ENCODE results near the gene EIF2S1. TPM values are rescaled to one million over a fixed set of nuclear protein-coding genes. Genes with fewer than 3 reads are reported as not detected.

EIF2S1 gene
- total RNA-seq, 8 experiments from 2014 or later, result 81.3 to 176 (median 105) TPM

DNA sequence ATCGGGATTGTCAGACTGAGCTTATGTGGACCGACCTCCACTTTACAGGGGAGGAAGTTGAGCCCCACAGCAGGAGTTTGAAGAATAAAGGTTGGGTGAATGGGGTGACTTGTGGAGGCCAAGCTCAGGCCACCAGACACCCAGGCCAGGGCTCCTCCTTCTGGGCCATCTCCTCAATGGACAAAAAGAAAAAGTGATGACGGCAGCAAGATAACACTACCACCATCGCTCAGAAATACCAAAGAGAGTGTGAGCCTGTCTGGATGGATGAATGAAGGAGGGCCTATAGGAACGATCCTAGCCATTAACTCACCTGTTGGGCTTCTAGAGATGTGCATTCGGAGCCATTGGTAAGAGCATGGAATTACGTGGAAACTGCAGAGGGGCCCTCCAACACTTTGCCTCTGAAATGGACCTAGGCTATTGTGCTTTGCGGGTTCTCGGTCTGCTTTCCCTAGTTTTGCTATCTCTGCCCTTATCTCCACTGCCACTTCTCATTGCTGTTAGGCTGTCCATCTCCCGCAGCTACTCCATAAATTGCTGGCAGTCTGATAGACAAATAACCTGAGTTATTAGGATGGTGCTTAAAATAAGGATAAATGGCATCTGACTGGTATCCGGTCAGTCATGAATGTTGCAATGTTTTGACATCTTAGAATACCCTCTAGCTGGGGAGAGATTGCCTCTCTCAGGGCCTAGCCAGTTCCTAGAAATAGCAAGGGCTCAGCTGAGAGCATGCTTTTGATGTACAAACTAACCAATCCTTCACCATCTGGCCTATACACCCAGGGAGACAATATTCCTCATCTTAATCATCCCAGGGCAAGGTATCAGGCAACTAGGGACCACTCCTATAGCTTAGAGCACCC is 61.5 kb downstream of the EIF2S1 start:
- WGBS, 10 experiments, result 60 to 100% (median 92%) methylated on average over 2 to 5 of the region's 11 CpGs; no CpG with 5 or more reads in 2 of the 10 experiments
- Histone ChIP-seq H3K4me1 (replicated peaks in 1 of 2) (no peaks in the 10 kb centered on the region), H3K4me3 (no peak overlapping the region), H3K27ac (no peak overlapping the region)
- in situ Hi-C loops (cut with MboI; ENCODE audit: low pct_unique_long_range_greater_than_20kb in 2 of 9, low sequenced_read_pairs in 9 of 9, unreplicated experiment in 9 of 9), result no loop called here
- no peak for ATAC-seq (replicated peaks in 6 of 8)

DNA sequence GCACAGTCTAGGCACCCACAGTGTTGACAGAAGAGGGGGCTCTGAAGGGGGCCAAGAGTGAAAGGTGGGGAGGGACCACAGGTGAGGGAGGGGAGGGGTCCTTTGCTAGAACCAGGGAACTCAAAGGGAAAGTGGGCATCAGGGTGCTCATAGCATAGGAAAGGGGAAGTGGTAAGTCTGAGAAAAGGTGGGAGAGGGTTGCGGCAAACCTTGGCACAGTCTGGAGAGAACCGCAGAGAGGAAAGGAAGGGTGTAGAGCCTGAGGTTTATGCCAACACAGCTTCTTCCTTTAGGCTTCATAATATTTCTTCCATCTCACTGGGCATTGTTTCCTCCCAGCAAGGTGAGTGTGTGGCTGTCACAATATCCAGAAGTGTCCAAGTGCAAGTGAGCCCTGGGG is 63.3 kb downstream of the EIF2S1 start:
- 100% methylated on average over 1 of the region's 2 CpGs; no CpG with 5 or more reads in 8 of the 10 experiments for WGBS, 10 experiments

DNA sequence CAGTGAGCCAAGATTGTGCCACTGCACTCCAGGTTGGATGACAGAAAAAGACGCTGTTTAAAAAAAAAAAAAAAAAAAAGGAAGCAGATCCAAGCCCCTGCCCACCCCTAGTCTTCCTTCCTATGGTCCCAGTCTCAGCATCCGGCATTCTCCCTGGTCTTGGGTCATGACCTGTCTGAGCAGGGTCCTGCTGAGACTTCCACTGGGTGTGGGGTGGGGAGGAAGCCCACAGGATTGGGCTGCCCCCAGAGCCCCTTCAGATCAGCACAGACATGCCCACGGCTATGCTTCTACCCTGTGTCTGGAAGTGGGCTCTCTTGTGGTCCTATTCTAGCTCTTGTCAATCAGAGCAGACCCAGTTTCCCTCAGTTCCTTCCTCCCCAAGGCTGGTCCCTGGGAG is 64.4 kb downstream of the EIF2S1 start:
- no peak for ATAC-seq (replicated peaks in 6 of 8)
- H3K27ac ChIP-seq, result no peak overlapping the region
- in situ Hi-C loops (cut with MboI; ENCODE audit: low pct_unique_long_range_greater_than_20kb in 2 of 9, low sequenced_read_pairs in 9 of 9, unreplicated experiment in 9 of 9), result no loop called here
- 25 to 82% (median 40%) methylated on average over 1 to 2 of the region's 3 CpGs; no CpG with 5 or more reads in 4 of the 10 experiments for WGBS, 10 experiments
- no peak overlapping the region for H3K4me3 ChIP-seq
- peaks cover 0 to 2% of the 10 kb centered on the region in 2 donors for H3K4me1 ChIP-seq (replicated peaks in 1 of 2)

More for the DNA sequence above, 63.3 kb downstream of the EIF2S1 start:
- in situ Hi-C loops (cut with MboI; ENCODE audit: low pct_unique_long_range_greater_than_20kb in 2 of 9, low sequenced_read_pairs in 9 of 9, unreplicated experiment in 9 of 9), result no loop called here
- no peak overlapping the region for H3K27ac ChIP-seq
- no peak overlapping the region for H3K4me3 ChIP-seq
- no peak for ATAC-seq (replicated peaks in 6 of 8)
- H3K4me1 ChIP-seq (replicated peaks in 1 of 2), result peaks cover 0 to 2% of the 10 kb centered on the region in 2 donors

DNA sequence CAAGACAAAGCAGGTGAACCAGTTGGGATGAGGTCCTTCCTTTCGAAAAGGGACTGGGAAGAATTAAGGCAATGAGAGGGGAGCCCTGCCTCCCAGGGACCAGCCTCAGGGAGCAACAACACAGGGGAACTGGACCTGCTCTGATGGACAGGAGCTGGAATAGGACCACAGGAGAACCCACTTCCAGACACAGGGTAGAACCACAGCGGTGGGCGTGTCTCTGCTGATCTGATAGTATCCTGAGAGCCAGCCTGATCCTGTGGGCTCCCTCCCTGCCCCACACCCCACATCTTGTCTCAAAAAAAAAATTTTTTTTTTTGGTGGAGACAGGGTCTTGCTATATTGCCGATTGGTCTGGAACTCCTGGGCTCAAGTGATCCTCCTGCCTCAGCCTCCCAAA is 65.5 kb downstream of the EIF2S1 start:
- Histone ChIP-seq H3K4me3 (no peak overlapping the region), H3K27ac (no peak overlapping the region), H3K4me1 (replicated peaks in 1 of 2) (peaks cover 0 to 2% of the 10 kb centered on the region in 2 donors)
- in situ Hi-C loops (cut with MboI; ENCODE audit: low pct_unique_long_range_greater_than_20kb in 2 of 9, low sequenced_read_pairs in 9 of 9, unreplicated experiment in 9 of 9), result loop anchor here in 1 of 9 experiments (25.0 kb wide), 1 partner anchor 262 kb away; the partner anchor contains the start of gene RDH11
- 78 to 100% (median 85%) methylated on average over 1 to 3 of the region's 4 CpGs; no CpG with 5 or more reads in 4 of the 10 experiments for WGBS, 10 experiments
- ATAC-seq (replicated peaks in 6 of 8), result no peak

DNA sequence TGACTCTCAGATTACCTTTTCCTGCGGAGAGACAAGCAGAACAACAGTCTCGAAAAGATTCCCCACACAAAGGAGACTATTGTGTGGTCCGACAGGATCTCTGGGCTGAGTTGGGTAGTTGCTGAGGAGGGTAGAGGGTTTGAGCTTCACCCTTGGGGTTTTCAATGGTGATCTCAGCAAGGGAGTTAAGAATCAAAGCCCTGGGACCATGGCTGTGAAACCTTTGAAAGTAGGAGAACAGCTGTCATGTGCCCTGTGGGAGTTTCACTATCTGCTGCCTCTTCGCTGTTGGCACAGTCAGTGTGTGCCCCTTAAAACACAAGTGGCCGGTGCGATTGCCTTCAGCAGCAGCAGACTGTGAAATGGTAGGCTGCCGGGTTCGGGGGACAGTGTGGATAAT is 66.0 kb downstream of the EIF2S1 start:
- H3K4me3 ChIP-seq, result no peak overlapping the region
- WGBS, 10 experiments, result 38 to 100% (median 73%) methylated on average over 1 to 5 of the region's 8 CpGs; no CpG with 5 or more reads in 4 of the 10 experiments
- no peak overlapping the region for H3K27ac ChIP-seq
- no peak for ATAC-seq (replicated peaks in 6 of 8)
- in situ Hi-C loops (cut with MboI; ENCODE audit: low pct_unique_long_range_greater_than_20kb in 2 of 9, low sequenced_read_pairs in 9 of 9, unreplicated experiment in 9 of 9), result loop anchor here in 1 of 9 experiments (25.0 kb wide), 1 partner anchor 261 kb away; the partner anchor contains the start of gene RDH11
- H3K4me1 ChIP-seq (replicated peaks in 1 of 2), result peaks cover 0 to 2% of the 10 kb centered on the region in 2 donors

DNA sequence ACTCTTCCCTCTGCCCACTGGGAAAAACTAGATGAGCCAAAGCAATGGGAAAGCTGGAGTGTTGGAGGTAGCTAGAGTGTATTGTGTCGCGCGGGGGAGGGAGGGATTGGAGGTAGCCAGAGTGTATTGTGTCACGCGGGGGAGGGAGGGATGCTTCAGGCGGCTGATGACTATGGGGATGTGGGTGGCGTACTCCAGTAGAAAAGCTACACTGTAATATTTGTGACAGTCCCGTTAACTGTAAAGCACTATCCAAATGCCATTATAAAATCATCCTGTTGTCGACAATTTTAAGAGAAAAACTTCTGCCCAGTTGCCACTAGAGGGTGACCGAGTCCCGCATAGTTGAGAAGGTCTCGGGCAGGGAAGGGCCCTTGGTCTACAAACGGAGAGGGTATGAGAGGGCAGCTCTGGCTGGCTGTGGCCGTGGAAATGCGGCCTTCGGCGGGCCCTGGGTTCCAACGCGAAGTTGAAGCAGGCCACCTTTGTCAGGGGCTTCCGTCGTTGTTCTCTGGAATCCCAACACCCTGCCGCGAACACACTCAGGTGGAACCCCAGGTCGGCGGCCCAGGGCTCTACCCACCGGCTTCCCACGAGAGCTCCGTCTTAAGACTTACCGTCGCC is 67.0 kb downstream of the EIF2S1 start:
- H3K27ac ChIP-seq, result no peak overlapping the region
- peak; percentile 82 to 94 (median 90) for ATAC-seq (replicated peaks in 6 of 8)
- in situ Hi-C loops (cut with MboI; ENCODE audit: low pct_unique_long_range_greater_than_20kb in 2 of 9, low sequenced_read_pairs in 9 of 9, unreplicated experiment in 9 of 9), result loop anchor here in 1 of 9 experiments (25.0 kb wide), 1 partner anchor 260 kb away; the partner anchor contains the start of gene RDH11
- H3K4me1 ChIP-seq (replicated peaks in 1 of 2), result peaks cover 0 to 4% of the 10 kb centered on the region in 2 donors
- H3K4me3 ChIP-seq, result no peak overlapping the region
- 7 to 100% (median 51%) methylated on average over 1 to 11 of the region's 30 CpGs; no CpG with 5 or more reads in 5 of the 10 experiments for WGBS, 10 experiments

DNA sequence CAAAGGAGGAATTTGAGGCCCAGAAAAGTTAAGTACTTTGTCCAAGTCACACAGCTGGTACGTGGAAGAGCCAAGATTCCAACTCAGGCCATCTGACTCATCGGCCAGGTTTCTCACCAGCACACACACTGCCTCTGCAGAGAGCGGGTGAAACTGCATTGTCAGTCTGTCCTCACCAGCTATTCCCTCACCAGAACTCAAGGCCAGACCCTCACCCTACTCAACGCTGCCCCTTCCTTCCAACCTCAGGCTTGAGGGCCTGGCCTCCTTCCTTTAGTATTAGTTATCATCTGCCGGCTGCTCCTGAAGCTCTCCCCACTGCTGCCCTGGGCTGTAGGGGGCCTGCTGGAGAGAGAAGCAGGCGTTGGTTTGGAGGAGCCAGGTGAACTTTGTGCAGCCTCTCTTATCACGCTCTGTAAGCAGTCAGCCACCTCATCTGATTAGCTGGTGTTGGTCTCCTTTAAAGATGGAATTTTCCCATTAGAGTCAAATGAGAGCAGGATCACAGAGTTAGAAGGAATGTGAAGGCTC is 68.4 kb downstream of the EIF2S1 start:
- 55 to 100% (median 91%) methylated on average over 1 to 6 of the region's 7 CpGs; no CpG with 5 or more reads in 4 of the 10 experiments for WGBS, 10 experiments
- H3K4me3 ChIP-seq, result no peak overlapping the region
- ATAC-seq (replicated peaks in 6 of 8), result peak in 2 of 8 experiments; percentile 31 to 57
- peaks cover 0 to 11% of the 10 kb centered on the region in 2 donors for H3K4me1 ChIP-seq (replicated peaks in 1 of 2)
- in situ Hi-C loops (cut with MboI; ENCODE audit: low pct_unique_long_range_greater_than_20kb in 2 of 9, low sequenced_read_pairs in 9 of 9, unreplicated experiment in 9 of 9), result loop anchor here in 1 of 9 experiments (25.0 kb wide), 1 partner anchor 259 kb away; the partner anchor contains the start of gene RDH11
- no peak overlapping the region for H3K27ac ChIP-seq

DNA sequence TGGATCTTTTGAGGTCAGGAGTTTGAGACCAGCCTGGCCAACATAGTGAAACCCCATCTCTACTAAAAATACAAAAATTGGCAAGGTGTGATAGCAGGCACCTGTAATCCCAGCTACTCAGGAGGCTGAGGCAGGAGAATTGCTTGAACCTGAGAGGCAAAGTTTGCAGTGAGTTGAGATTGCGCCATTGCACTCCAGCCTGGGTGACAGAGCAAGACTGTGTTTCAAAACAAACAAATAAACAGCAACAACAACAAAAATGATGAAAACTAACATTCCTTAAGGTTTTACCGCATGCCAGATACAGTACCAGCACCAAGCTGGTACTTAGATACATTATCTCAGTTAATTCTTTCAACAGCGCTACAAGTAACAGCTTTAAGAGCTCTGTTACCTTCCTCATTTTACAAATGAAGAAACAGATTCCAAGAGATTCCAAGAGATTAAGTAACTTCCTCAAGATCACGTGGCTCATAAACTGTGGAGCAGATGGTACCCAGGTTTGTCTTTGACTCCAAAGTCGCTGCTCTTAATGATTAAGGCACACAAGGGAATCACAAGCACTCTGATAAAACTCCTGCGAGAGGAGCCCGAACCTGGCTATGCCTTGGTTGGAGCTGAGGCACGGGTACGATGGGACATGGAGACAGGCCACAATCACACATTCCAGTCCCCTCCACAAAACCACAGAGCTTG is 69.5 kb downstream of the EIF2S1 start:
- Histone ChIP-seq H3K4me3 (no peak overlapping the region), H3K27ac (no peak overlapping the region), H3K4me1 (replicated peaks in 1 of 2) (peaks cover 0 to 11% of the 10 kb centered on the region in 2 donors)
- no peak for ATAC-seq (replicated peaks in 6 of 8)
- WGBS, 10 experiments, result 39 to 100% (median 71%) methylated on average over 1 to 7 of the region's 9 CpGs; no CpG with 5 or more reads in 2 of the 10 experiments
- in situ Hi-C loops (cut with MboI; ENCODE audit: low pct_unique_long_range_greater_than_20kb in 2 of 9, low sequenced_read_pairs in 9 of 9, unreplicated experiment in 9 of 9), result loop anchor here in 1 of 9 experiments (25.0 kb wide), 1 partner anchor 258 kb away; the partner anchor contains the start of gene RDH11

DNA sequence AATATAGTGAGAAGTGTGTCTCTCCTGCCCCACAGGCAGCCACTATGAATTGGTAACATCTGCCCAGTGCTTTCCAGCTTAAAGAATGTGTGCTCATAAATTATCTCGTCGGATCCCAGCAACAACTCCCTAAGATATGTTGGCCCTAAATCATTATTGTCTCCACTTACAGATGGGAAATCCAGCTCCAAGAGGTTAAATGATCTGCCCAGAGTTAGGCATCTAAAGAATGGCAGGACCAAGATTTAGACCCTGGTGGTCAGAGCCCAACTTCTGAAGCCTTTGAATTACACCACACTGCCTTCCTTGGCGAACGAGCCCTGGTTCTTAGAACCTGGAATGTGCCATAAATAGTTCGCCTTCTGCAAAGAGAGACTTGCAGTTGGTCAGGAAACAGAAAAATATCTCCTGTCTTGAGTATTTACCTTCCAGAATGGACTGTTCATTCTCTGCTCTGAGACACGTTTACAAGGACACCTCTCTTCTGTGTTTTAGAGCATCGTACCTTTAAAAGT is 72.0 kb downstream of the EIF2S1 start:
- Histone ChIP-seq H3K4me1 (replicated peaks in 1 of 2) (peaks cover 0 to 11% of the 10 kb centered on the region in 2 donors), H3K4me3 (no peak overlapping the region), H3K27ac (no peak overlapping the region)
- in situ Hi-C loops (cut with MboI; ENCODE audit: low pct_unique_long_range_greater_than_20kb in 2 of 9, low sequenced_read_pairs in 9 of 9, unreplicated experiment in 9 of 9), result loop anchor here in 1 of 9 experiments (25.0 kb wide), 1 partner anchor 255 kb away; the partner anchor contains the start of gene RDH11
- 0 to 100% (median 38%) methylated on average over 1 to 7 of the region's 7 CpGs; no CpG with 5 or more reads in 1 of the 10 experiments for WGBS, 10 experiments
- ATAC-seq (replicated peaks in 6 of 8), result peak in 5 of 8 experiments; percentile 24 to 79 (median 68)

DNA sequence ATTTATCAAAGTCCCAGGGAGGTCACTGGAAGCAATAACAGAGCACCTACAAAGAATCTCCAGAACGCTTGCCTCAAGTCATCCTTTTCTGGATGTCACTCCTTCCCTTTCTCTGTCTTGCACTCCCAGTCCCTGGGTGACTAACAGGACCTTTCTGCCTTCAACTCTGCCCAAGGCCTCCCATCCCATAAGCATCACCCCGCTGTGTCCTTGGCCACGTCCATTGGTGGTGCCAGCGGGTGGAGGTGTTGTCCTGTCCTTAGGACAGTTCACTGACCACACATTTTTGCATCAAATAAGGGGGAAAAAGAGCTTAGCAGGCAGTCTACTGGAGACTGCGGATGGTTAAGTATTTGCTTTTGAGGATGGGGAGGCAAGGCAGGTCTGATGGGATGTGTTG is 75.5 kb downstream of the EIF2S1 start:
- no peak for ATAC-seq (replicated peaks in 6 of 8)
- no peak overlapping the region for H3K27ac ChIP-seq
- in situ Hi-C loops (cut with MboI; ENCODE audit: low pct_unique_long_range_greater_than_20kb in 2 of 9, low sequenced_read_pairs in 9 of 9, unreplicated experiment in 9 of 9), result loop anchor here in 1 of 9 experiments (25.0 kb wide), 1 partner anchor 252 kb away; the partner anchor contains the start of gene RDH11
- WGBS, 10 experiments, result 57 to 100% (median 93%) methylated on average over 2 to 5 of the region's 5 CpGs; no CpG with 5 or more reads in 4 of the 10 experiments
- peaks cover 0 to 9% of the 10 kb centered on the region in 2 donors for H3K4me1 ChIP-seq (replicated peaks in 1 of 2)
- H3K4me3 ChIP-seq, result no peak overlapping the region
